NT2/D1 (cell line): Measurements from ENCODE around the gene AK1.

ENCODE experiments used
- DNase-seq: peaks from one replicate; pipeline ENCODE4 v3.0.0-alpha.2; 2011; ENCODE audit warnings: low read depth, low spot score
- H3K27me3 ChIP-seq: 2 replicates; pipeline ENCODE4 v1.6.0; 2011; ENCODE audit warnings: mild to moderate bottlenecking; ENCODE audit not compliant: insufficient read length, insufficient read depth
- H3K36me3 ChIP-seq: 2 replicates; pipeline ENCODE4 v1.6.1; 2011; ENCODE audit warnings: mild to moderate bottlenecking, low read length, mixed read lengths; ENCODE audit not compliant: insufficient read depth, insufficient read length
- H3K4me1 ChIP-seq: 2 replicates; pipeline ENCODE4 v1.5.1; 2011; ENCODE audit not compliant: insufficient read depth, insufficient read length
- H3K4me3 ChIP-seq: 2 replicates; pipeline ENCODE4 v1.5.1; 2011; ENCODE audit warnings: low read depth; ENCODE audit not compliant: insufficient read length
- H3K9ac ChIP-seq: 2 replicates; pipeline ENCODE4 v1.6.0; 2011; ENCODE audit warnings: low read depth; ENCODE audit not compliant: insufficient read length
- H3K9me3 ChIP-seq: 2 replicates; pipeline ENCODE4 v1.5.1; 2011; ENCODE audit warnings: mild to moderate bottlenecking, low read length; ENCODE audit not compliant: insufficient read depth
- SUZ12 ChIP-seq: IDR thresholded peaks from 2 replicates; pipeline ENCODE4 v1.6.1; 2011; ENCODE audit not compliant: insufficient read length, insufficient read depth; ENCODE audit errors: extremely low read depth
- YY1 ChIP-seq: IDR thresholded peaks from 2 replicates; pipeline ENCODE4 v1.6.1; 2011; ENCODE audit not compliant: insufficient read length, insufficient read depth
- ZNF274 ChIP-seq: IDR thresholded peaks from 2 replicates; pipeline ENCODE4 v1.6.1; 2011; ENCODE audit warnings: mild to moderate bottlenecking, low read depth, low read length

The AK1 gene

DNA sequence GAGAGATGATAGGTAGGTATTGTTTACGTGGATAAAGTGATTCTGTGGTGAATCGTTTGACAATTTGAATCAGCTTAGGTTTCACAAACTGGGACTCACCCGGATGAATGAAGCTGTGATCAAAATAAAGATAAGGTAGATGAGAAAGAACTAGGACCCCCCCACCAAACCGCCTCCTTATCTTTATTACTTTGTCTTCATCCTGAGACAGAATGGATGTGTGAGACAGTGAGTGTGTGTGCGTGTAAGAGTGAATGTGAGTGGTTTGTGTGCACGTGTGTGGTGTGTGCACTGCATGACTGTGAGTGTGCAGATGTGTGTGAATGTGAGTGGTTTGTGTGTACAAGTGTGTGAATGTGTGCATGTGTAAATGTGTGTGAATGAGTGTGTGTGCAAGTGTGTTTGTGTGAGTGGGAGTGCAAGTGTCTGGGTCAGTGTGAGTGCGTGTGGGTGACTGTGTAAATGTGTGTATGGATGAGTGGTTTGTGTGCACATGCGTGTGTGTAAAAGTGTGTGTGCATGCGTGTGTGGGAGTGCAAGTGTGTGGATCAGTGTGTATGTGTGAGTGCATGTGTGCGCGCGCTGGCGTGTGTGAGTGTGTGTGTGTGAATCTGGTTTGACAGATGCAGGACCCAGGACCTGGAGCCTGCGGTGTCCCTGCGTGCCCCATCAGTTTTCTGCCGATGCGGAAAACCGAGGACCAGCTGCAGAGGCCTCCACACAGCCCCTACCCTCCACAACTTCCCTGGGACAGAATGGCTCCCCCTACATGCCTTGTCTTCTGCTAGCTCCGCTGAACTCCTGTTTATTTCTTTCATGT is 11.6 kb downstream of the AK1 start:
- Histone ChIP-seq H3K4me1 (peaks cover 19% of the 10 kb centered on the region), H3K9ac (no peak overlapping the region), H3K4me3 (no peak overlapping the region), H3K36me3 (peaks cover 23% of the 10 kb centered on the region), H3K9me3 (no peaks in the 10 kb centered on the region), H3K27me3 (no peaks in the 10 kb centered on the region)
- TF ChIP-seq SUZ12: no peak
- TF ChIP-seq YY1: no peak
- no peak for DNase-seq

GRCh38 chr9:127863191-127863621 is 14.3 kb downstream of the AK1 start:
- DNase-seq: no peak
- Histone ChIP-seq H3K9ac (no peak overlapping the region), H3K9me3 (no peaks in the 10 kb centered on the region), H3K4me3 (no peak overlapping the region), H3K36me3 (peaks cover 18% of the 10 kb centered on the region), H3K4me1 (peaks cover 10% of the 10 kb centered on the region), H3K27me3 (no peaks in the 10 kb centered on the region)
- no peak for TF ChIP-seq ZNF274

GRCh38 chr9:127862075-127863011 is 15.1 kb downstream of the AK1 start:
- TF ChIP-seq ZNF274: no peak
- no peak for TF ChIP-seq YY1
- no peak for TF ChIP-seq SUZ12

GRCh38 chr9:127860779-127861178 is 16.7 kb downstream of the AK1 start:
- Histone ChIP-seq H3K9ac (no peak overlapping the region), H3K27me3 (no peaks in the 10 kb centered on the region), H3K4me1 (peaks cover 2% of the 10 kb centered on the region), H3K36me3 (peaks cover under 1% of the 10 kb centered on the region), H3K9me3 (no peaks in the 10 kb centered on the region), H3K4me3 (no peak overlapping the region)
- TF ChIP-seq YY1 (no peak), SUZ12 (no peak), ZNF274 (no peak)
- no peak for DNase-seq

More at GRCh38 chr9:127862075-127863011, 15.1 kb downstream of the AK1 start:
- Histone ChIP-seq H3K9ac (no peak overlapping the region), H3K4me3 (no peak overlapping the region), H3K36me3 (peaks cover 9% of the 10 kb centered on the region), H3K4me1 (peaks cover 3% of the 10 kb centered on the region), H3K9me3 (no peaks in the 10 kb centered on the region), H3K27me3 (no peaks in the 10 kb centered on the region)
- DNase-seq: no peak

- peaks cover 2% of the 10 kb centered on the region for H3K4me1 ChIP-seq
- no peaks in the 10 kb centered on the region for H3K9me3 ChIP-seq
- H3K9ac ChIP-seq: peak overlapping the region; percentile 47
- H3K4me3 ChIP-seq: no peak overlapping the region
- H3K36me3 ChIP-seq: no peaks in the 10 kb centered on the region
- H3K27me3 ChIP-seq: no peaks in the 10 kb centered on the region
- DNase-seq: no peak
- TF ChIP-seq YY1 (no peak), ZNF274 (no peak), SUZ12 (no peak)
These were observed 17.2 kb downstream of the AK1 start for GRCh38 chr9:127860260-127860659.

DNA sequence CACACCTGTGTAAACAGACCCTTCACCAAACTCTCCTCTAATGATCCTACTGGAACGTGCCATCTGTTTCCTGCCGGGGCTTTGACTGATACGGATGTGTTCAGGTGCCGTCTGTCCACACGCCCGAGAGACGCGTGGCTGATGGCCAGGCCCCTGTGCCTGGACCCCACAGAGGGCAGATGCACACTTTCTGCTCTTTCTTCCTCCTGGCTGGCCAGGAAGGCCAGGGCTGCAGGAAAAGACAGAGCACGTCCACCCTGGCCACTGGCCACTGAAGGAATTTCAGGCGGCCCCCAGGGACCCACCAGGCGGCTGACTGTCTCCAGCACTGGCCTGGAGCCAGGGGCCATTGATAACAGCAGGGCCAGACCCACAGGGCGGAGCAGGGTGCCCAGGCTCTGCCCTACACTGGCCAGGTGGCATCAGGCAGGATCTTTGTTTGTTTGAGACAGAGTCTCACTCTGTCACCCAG is 19.4 kb downstream of the AK1 start:
- TF ChIP-seq YY1 (no peak), SUZ12 (no peak), ZNF274 (no peak)
- Histone ChIP-seq H3K27me3 (no peaks in the 10 kb centered on the region), H3K9ac (no peak overlapping the region), H3K4me3 (no peak overlapping the region), H3K4me1 (peaks cover 13% of the 10 kb centered on the region), H3K9me3 (no peaks in the 10 kb centered on the region), H3K36me3 (no peaks in the 10 kb centered on the region)
- DNase-seq: no peak

- H3K4me3 ChIP-seq: no peak overlapping the region
- no peak for DNase-seq
- peaks cover 10% of the 10 kb centered on the region for H3K4me1 ChIP-seq
- H3K27me3 ChIP-seq: no peaks in the 10 kb centered on the region
- H3K9ac ChIP-seq: no peak overlapping the region
- TF ChIP-seq YY1 (no peak), SUZ12 (no peak), ZNF274 (no peak)
- H3K9me3 ChIP-seq: no peaks in the 10 kb centered on the region
- H3K36me3 ChIP-seq: no peaks in the 10 kb centered on the region
These were observed 20.2 kb downstream of the AK1 start for GRCh38 chr9:127857278-127857677.
